ENCODE data around the gene AIG1.
A peak's percentile ranks its signal among the peaks of the same experiment; 100 is the strongest.

AIG1 gene

GRCh38 chr6:143098054-143098671 is 37.5 kb downstream of the AIG1 start:
- peak; percentile 57 to 67 for DNase-seq

- DNase-seq: no peak
These were observed 39.0 kb downstream of the AIG1 start for GRCh38 chr6:143099647-143100046.

- no peak for DNase-seq
These were observed 39.7 kb downstream of the AIG1 start for GRCh38 chr6:143100429-143100828.

GRCh38 chr6:143103916-143104315 is 43.2 kb downstream of the AIG1 start:
- DNase-seq: no peak

GRCh38 chr6:143107440-143107839 is 46.8 kb downstream of the AIG1 start:
- DNase-seq: no peak

- no peak for DNase-seq
These were observed 47.4 kb downstream of the AIG1 start for GRCh38 chr6:143107911-143108761.

- no peak for DNase-seq
These were observed 48.5 kb downstream of the AIG1 start for GRCh38 chr6:143109196-143109595.

- DNase-seq: peak in 1 of 2 donors; percentile 4
These were observed 49.9 kb downstream of the AIG1 start for GRCh38 chr6:143110572-143110971.

- DNase-seq: no peak
These were observed 50.3 kb downstream of the AIG1 start for GRCh38 chr6:143110996-143111395.

- DNase-seq: no peak
These were observed 50.8 kb downstream of the AIG1 start for GRCh38 chr6:143111443-143111842.

- no peak for DNase-seq
These were observed 51.5 kb downstream of the AIG1 start for GRCh38 chr6:143112084-143112768.

GRCh38 chr6:143112837-143113236 is 52.1 kb downstream of the AIG1 start:
- no peak for DNase-seq

- DNase-seq: no peak
These were observed 55.0 kb downstream of the AIG1 start for GRCh38 chr6:143115728-143116127.

GRCh38 chr6:143117108-143117507 is 56.4 kb downstream of the AIG1 start:
- no peak for DNase-seq

- no peak for DNase-seq
These were observed 58.6 kb downstream of the AIG1 start for GRCh38 chr6:143119260-143119659.

GRCh38 chr6:143123081-143123480 is 62.4 kb downstream of the AIG1 start:
- DNase-seq: no peak

- no peak for DNase-seq
These were observed 63.3 kb downstream of the AIG1 start for GRCh38 chr6:143123941-143124340.

- DNase-seq: no peak
These were observed 64.8 kb downstream of the AIG1 start for GRCh38 chr6:143125455-143125854.

GRCh38 chr6:143125864-143126573 is 65.3 kb downstream of the AIG1 start:
- no peak for DNase-seq

- DNase-seq: no peak
These were observed 65.9 kb downstream of the AIG1 start for GRCh38 chr6:143126574-143126941.

GRCh38 chr6:143127941-143128680 is 67.4 kb downstream of the AIG1 start:
- DNase-seq: no peak

GRCh38 chr6:143128681-143129015 is 68.0 kb downstream of the AIG1 start:
- DNase-seq: no peak

GRCh38 chr6:143130928-143131327 is 70.2 kb downstream of the AIG1 start:
- no peak for DNase-seq
